HG02938 (cell line): ENCODE data around the gene IKZF4.

Source experiments
- ATAC-seq: cut with Tn5 transposase; IDR thresholded peaks from one replicate; pipeline ENCODE4 v1.9.1; 2021; ENCODE audit warnings: mild to moderate bottlenecking, moderate library complexity; ENCODE audit not compliant: unreplicated experiment

Gene IKZF4

GRCh38 chr12:56081393-56082347 is 60.8 kb downstream of the IKZF4 start:
- ATAC-seq: no peak

- no peak for ATAC-seq
Measured at GRCh38 chr12:56082382-56082781, 61.5 kb downstream of the IKZF4 start.

- no peak for ATAC-seq
Measured at GRCh38 chr12:56082967-56083366, 62.1 kb downstream of the IKZF4 start.

DNA sequence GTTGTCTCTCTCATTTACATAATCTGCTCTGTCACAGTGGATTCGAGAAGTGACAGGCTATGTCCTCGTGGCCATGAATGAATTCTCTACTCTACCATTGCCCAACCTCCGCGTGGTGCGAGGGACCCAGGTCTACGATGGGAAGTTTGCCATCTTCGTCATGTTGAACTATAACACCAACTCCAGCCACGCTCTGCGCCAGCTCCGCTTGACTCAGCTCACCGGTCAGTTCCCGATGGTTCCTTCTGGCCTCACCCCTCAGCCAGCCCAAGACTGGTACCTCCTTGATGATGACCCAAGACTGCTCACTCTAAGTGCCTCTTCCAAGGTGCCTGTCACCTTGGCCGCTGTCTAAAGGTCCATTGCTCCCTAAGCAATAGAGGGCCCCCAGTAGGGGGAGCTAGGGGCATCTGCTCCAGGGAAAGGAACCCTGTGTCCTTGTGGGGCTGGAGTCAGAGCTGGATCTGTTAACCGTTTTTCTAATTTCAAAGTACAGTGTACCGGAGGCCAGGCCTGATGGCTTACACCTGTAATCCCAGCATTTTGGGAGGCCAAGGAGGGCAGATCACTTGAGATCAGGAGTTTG is 64.2 kb downstream of the IKZF4 start:
- no peak for ATAC-seq

DNA sequence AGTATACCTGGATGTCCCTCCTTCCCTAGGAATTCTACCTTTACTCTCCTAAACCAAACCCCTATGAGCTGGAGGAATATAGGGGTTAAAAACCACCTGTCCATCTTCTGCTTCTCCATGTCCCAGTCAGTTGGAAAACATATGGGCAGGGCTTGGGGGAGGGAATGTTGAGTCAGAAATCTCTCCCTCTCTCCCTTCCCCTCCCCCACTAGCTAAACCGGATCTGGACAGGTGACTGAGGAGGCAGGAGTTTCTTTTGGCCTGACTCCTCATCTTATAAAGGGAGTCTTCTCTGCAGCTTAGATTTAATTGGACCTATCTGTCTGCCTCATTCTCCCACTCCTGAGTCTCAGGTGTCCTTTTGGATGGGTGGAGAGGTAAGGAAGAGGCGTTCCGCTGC is 65.3 kb downstream of the IKZF4 start:
- ATAC-seq: no peak

- no peak for ATAC-seq
Measured at GRCh38 chr12:56086608-56087007, 65.8 kb downstream of the IKZF4 start.

GRCh38 chr12:56087220-56087619 is 66.4 kb downstream of the IKZF4 start:
- ATAC-seq: no peak
